ENCODE data around the gene SLCO4A1.

The SLCO4A1 gene

GRCh38 chr20:62664019-62664971 is 22.0 kb downstream of the SLCO4A1 start:
- TF ChIP-seq CREB5 (CRISPR knock-in tag; IDR thresholded peaks at IDR 0.05; ENCODE audit: low read depth) (no peak), PPARA (CRISPR knock-in tag; IDR thresholded peaks at IDR 0.05; ENCODE audit: borderline replicate concordance) (no peak)
- ATAC-seq = no peak

- ATAC-seq = no peak
- TF ChIP-seq SNAI2 (CRISPR knock-in tag; IDR thresholded peaks at IDR 0.05) (no peak), ZNF8 (CRISPR knock-in tag; IDR thresholded peaks at IDR 0.05) (no peak), BACH2 (CRISPR knock-in tag; IDR thresholded peaks at IDR 0.05; ENCODE audit: borderline replicate concordance) (no peak), ISL1 (CRISPR knock-in tag; IDR thresholded peaks at IDR 0.05) (no peak), ZNF70 (CRISPR knock-in tag; IDR thresholded peaks at IDR 0.05) (no peak), TCF4 (CRISPR knock-in tag; IDR thresholded peaks at IDR 0.05; ENCODE audit: borderline replicate concordance) (no peak), ZC3H10 (CRISPR knock-in tag; IDR thresholded peaks at IDR 0.05) (no peak), PPARA (CRISPR knock-in tag; IDR thresholded peaks at IDR 0.05; ENCODE audit: borderline replicate concordance) (no peak), ZNF565 (CRISPR knock-in tag; conservative IDR thresholded peaks at IDR 0.05; ENCODE audit: low read depth) (no peak), CREB5 (CRISPR knock-in tag; IDR thresholded peaks at IDR 0.05; ENCODE audit: low read depth) (no peak), TOX (CRISPR knock-in tag; IDR thresholded peaks at IDR 0.05; ENCODE audit: borderline replicate concordance) (no peak), ARNTL (CRISPR knock-in tag; IDR thresholded peaks at IDR 0.05; ENCODE audit: borderline replicate concordance, low read depth) (no peak), CSDC2 (CRISPR knock-in tag; IDR thresholded peaks at IDR 0.05) (no peak), ESRRG (CRISPR knock-in tag; IDR thresholded peaks at IDR 0.05) (no peak), OSR1 (CRISPR knock-in tag; IDR thresholded peaks at IDR 0.05) (no peak), ZFP3 (CRISPR knock-in tag; IDR thresholded peaks at IDR 0.05) (no peak), ZFP30 (CRISPR knock-in tag; IDR thresholded peaks at IDR 0.05) (no peak), RARB (CRISPR knock-in tag; IDR thresholded peaks at IDR 0.05) (no peak)
- TF ChIP-seq, protein P1, sequence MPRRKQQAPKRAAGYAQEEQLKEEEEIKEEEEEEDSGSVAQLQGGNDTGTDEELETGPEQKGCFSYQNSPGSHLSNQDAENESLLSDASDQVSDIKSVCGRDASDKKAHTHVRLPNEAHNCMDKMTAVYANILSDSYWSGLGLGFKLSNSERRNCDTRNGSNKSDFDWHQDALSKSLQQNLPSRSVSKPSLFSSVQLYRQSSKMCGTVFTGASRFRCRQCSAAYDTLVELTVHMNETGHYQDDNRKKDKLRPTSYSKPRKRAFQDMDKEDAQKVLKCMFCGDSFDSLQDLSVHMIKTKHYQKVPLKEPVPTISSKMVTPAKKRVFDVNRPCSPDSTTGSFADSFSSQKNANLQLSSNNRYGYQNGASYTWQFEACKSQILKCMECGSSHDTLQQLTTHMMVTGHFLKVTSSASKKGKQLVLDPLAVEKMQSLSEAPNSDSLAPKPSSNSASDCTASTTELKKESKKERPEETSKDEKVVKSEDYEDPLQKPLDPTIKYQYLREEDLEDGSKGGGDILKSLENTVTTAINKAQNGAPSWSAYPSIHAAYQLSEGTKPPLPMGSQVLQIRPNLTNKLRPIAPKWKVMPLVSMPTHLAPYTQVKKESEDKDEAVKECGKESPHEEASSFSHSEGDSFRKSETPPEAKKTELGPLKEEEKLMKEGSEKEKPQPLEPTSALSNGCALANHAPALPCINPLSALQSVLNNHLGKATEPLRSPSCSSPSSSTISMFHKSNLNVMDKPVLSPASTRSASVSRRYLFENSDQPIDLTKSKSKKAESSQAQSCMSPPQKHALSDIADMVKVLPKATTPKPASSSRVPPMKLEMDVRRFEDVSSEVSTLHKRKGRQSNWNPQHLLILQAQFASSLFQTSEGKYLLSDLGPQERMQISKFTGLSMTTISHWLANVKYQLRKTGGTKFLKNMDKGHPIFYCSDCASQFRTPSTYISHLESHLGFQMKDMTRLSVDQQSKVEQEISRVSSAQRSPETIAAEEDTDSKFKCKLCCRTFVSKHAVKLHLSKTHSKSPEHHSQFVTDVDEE (CRISPR knock-in tag; IDR thresholded peaks at IDR 0.05) = no peak
- TF ChIP-seq, protein P2, sequence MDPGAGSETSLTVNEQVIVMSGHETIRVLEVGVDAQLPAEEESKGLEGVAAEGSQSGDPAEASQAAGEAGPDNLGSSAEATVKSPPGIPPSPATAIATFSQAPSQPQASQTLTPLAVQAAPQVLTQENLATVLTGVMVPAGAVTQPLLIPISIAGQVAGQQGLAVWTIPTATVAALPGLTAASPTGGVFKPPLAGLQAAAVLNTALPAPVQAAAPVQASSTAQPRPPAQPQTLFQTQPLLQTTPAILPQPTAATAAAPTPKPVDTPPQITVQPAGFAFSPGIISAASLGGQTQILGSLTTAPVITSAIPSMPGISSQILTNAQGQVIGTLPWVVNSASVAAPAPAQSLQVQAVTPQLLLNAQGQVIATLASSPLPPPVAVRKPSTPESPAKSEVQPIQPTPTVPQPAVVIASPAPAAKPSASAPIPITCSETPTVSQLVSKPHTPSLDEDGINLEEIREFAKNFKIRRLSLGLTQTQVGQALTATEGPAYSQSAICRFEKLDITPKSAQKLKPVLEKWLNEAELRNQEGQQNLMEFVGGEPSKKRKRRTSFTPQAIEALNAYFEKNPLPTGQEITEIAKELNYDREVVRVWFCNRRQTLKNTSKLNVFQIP (CRISPR knock-in tag; IDR thresholded peaks at IDR 0.05; ENCODE audit: borderline replicate concordance, low read depth) = no peak
Measured at GRCh38 chr20:62665153-62665754, 23.0 kb downstream of the SLCO4A1 start.

- no peak for ATAC-seq
- no peak for TF ChIP-seq TCF4 (CRISPR knock-in tag; IDR thresholded peaks at IDR 0.05; ENCODE audit: borderline replicate concordance)
- no peak for TF ChIP-seq SNAI2 (CRISPR knock-in tag; IDR thresholded peaks at IDR 0.05)
- TF ChIP-seq OSR1 (CRISPR knock-in tag; IDR thresholded peaks at IDR 0.05) = no peak
- no peak for TF ChIP-seq ZC3H10 (CRISPR knock-in tag; IDR thresholded peaks at IDR 0.05)
- no peak for TF ChIP-seq ISL1 (CRISPR knock-in tag; IDR thresholded peaks at IDR 0.05)
- no peak for TF ChIP-seq ZNF70 (CRISPR knock-in tag; IDR thresholded peaks at IDR 0.05)
- TF ChIP-seq ZNF8 (CRISPR knock-in tag; IDR thresholded peaks at IDR 0.05) = no peak
- TF ChIP-seq PPARA (CRISPR knock-in tag; IDR thresholded peaks at IDR 0.05; ENCODE audit: borderline replicate concordance) = no peak
- no peak for TF ChIP-seq BACH2 (CRISPR knock-in tag; IDR thresholded peaks at IDR 0.05; ENCODE audit: borderline replicate concordance)
- TF ChIP-seq ZFP3 (CRISPR knock-in tag; IDR thresholded peaks at IDR 0.05) = no peak
- TF ChIP-seq RARB (CRISPR knock-in tag; IDR thresholded peaks at IDR 0.05) = no peak
- no peak for TF ChIP-seq PATZ1 (CRISPR knock-in tag; IDR thresholded peaks at IDR 0.05; ENCODE audit: borderline replicate concordance)
- TF ChIP-seq GLIS3 (CRISPR knock-in tag; IDR thresholded peaks at IDR 0.05) = no peak
- no peak for TF ChIP-seq ESRRG (CRISPR knock-in tag; IDR thresholded peaks at IDR 0.05)
- no peak for TF ChIP-seq CSDC2 (CRISPR knock-in tag; IDR thresholded peaks at IDR 0.05)
- TF ChIP-seq CSRNP3 (CRISPR knock-in tag; IDR thresholded peaks at IDR 0.05) = no peak
- TF ChIP-seq ZFP30 (CRISPR knock-in tag; IDR thresholded peaks at IDR 0.05) = no peak
Measured at GRCh38 chr20:62665826-62666735, 23.8 kb downstream of the SLCO4A1 start.
